Naive thymus-derived CD4-positive, alpha-beta T cell (primary cell): ENCODE results near the gene MAML2. TPM values are rescaled to one million over a fixed set of nuclear protein-coding genes. Genes with fewer than 3 reads are reported as not detected.
A peak's percentile ranks its signal among the peaks of the same experiment; 100 is the strongest.

ENCODE experiments used
- ATAC-seq: fragments of 150-1000 bp; cut with Tn5 transposase; 2 replicates; pipeline ENCODE4 v1.10.0; 2021; ENCODE audit warnings: mild to moderate bottlenecking, moderate library complexity
- CTCF ChIA-PET: fragments of 350-600 bp; sonication (Branson Sonifier 250); formaldehyde crosslinking; loops from one replicate; lab custom pipeline; 2021; ENCODE audit warnings: antibody characterized with exemption; lab: Charles Lee
- POLR2A ChIA-PET: fragments of 350-600 bp; sonication (Branson Sonifier 250); formaldehyde crosslinking; loops from one replicate; lab custom pipeline; 2021; ENCODE audit warnings: antibody characterized with exemption, inconsistent platforms; lab: Charles Lee
- DNase-seq, 9 donors: peaks; one replicate each; pipeline versions ENCODE4 v3.0.0 to v3.0.0-alpha.2; 2020 to 2022; ENCODE audit warnings: mixed read lengths in 1 of 9
- H3K27ac ChIP-seq: one replicate; pipeline ENCODE4 v1.7.0; 2013; ENCODE audit warnings: mild to moderate bottlenecking, low read depth, low read length, moderate library complexity
- H3K27me3 ChIP-seq, 2 donors: one replicate each; pipeline ENCODE4 v1.7.0; 2013; ENCODE audit warnings: low read length in 2 of 2, mild to moderate bottlenecking in 2 of 2, moderate library complexity in 2 of 2; ENCODE audit not compliant: control insufficient read depth in 2 of 2, insufficient read depth in 2 of 2
- H3K36me3 ChIP-seq, 3 experiments: 1 replicate in 2 of 3; 2 replicates in 1 of 3; pipeline ENCODE4 v1.7.0; 2013; ENCODE audit warnings: low read length in 3 of 3, mild to moderate bottlenecking in 3 of 3, moderate library complexity in 1 of 3; ENCODE audit not compliant: insufficient read depth in 3 of 3, control insufficient read depth in 2 of 3
- H3K4me1 ChIP-seq, 2 donors: one replicate each; pipeline ENCODE4 v1.7.0; 2013; ENCODE audit warnings: low read length in 2 of 2, mild to moderate bottlenecking in 2 of 2, moderate library complexity in 1 of 2; ENCODE audit not compliant: control insufficient read depth in 2 of 2, insufficient read depth in 2 of 2
- H3K4me3 ChIP-seq: 2 replicates; pipeline ENCODE4 v1.7.0; 2013; ENCODE audit warnings: mild to moderate bottlenecking, low read length
- H3K9me3 ChIP-seq, 3 experiments: 1 replicate in 2 of 3; 2 replicates in 1 of 3; pipeline ENCODE4 v1.7.0; 2013; ENCODE audit warnings: low read length in 3 of 3; ENCODE audit not compliant: control insufficient read depth in 2 of 3
- H3K27ac Mint-ChIP-seq, 9 donors: one replicate each; pipeline ENCODE4 v1.8.0; 2020 to 2022; ENCODE audit warnings: mixed read lengths in 9 of 9, mild to moderate bottlenecking in 8 of 9, moderate library complexity in 5 of 9, inconsistent platforms in 2 of 9
- H3K27me3 Mint-ChIP-seq, 5 donors: one replicate each; pipeline ENCODE4 v1.8.0; 2021 to 2022; ENCODE audit warnings: mixed read lengths in 5 of 5, mild to moderate bottlenecking in 1 of 5
- H3K36me3 Mint-ChIP-seq, 5 donors: one replicate each; pipeline ENCODE4 v1.8.0; 2020 to 2022; ENCODE audit warnings: mixed read lengths in 5 of 5, mild to moderate bottlenecking in 3 of 5, inconsistent platforms in 1 of 5
- H3K4me1 Mint-ChIP-seq, 7 donors: one replicate each; pipeline ENCODE4 v1.8.0; 2020 to 2022; ENCODE audit warnings: mixed read lengths in 7 of 7, mild to moderate bottlenecking in 3 of 7, inconsistent platforms in 1 of 7
- H3K4me3 Mint-ChIP-seq, 10 donors: one replicate each; pipeline ENCODE4 v1.8.0; 2020 to 2022; ENCODE audit warnings: mild to moderate bottlenecking in 10 of 10, mixed read lengths in 10 of 10, moderate library complexity in 6 of 10, inconsistent platforms in 2 of 10
- H3K9me3 Mint-ChIP-seq, 11 donors: one replicate each; pipeline ENCODE4 v1.8.0; 2020 to 2022; ENCODE audit warnings: mixed read lengths in 11 of 11, mild to moderate bottlenecking in 4 of 11, inconsistent platforms in 1 of 11, moderate library complexity in 1 of 11
- intact Hi-C, 2 donors: fragments of 100-400 bp; cut with micrococcal nuclease; formaldehyde crosslinking; loops; one replicate each; pipeline ENCODE4 v1.15.1; 2023
- polyA plus RNA-seq, 2 donors: library from polyadenylated mRNA; unstranded; fragments of 300-500 nt; fragmentation: Illumina TruSeq; gene quantifications; one replicate each; pipeline ENCODE4 v1.2.3, GENCODE V29; 2021
- total RNA-seq, 6 experiments: library from RNA in 5 of 6; stranded (reverse) in 5 of 6; gene quantifications; 1 replicate in 5 of 6; 2 replicates in 1 of 6; pipeline ENCODE4 v1.2.3 and lab custom pipeline; 2021 to 2026

Gene MAML2
- total and polyA plus RNA-seq, 7 experiments from 2014 or later: 12.6 to 81.3 (median 52.5) TPM

GRCh38 chr11:96295369-96295768 lies 47.6 kb downstream of the MAML2 start:
- Mint-ChIP-seq H3K4me3 (peak overlapping the region in 6 of 10 donors; percentile 4 to 75 (median 52)), H3K36me3 (peaks cover 9 to 47% (median 24%) of the 10 kb centered on the region in 5 donors), H3K27me3 (no peaks in the 10 kb centered on the region), H3K4me1 (peaks cover 58 to 94% (median 87%) of the 10 kb centered on the region in 7 donors), H3K27ac (peak overlapping the region in 7 of 9 donors; percentile 21 to 93 (median 48)), H3K9me3 (no peaks in the 10 kb centered on the region)
- Histone ChIP-seq H3K4me1 (peaks cover 8 to 42% of the 10 kb centered on the region in 2 donors), H3K9me3 (no peaks in the 10 kb centered on the region), H3K4me3 (no peak overlapping the region), H3K36me3 (peaks cover 0 to 6% (median 0%) of the 10 kb centered on the region in 3 experiments), H3K27me3 (no peaks in the 10 kb centered on the region), H3K27ac (no peak overlapping the region)
- CTCF ChIA-PET: interaction anchor here (0.6 to 1.2 kb wide), 2 partner anchors 19 to 48 kb away, joined by 3 to 5 read pairs; partner anchors contain the start of gene MAML2
- DNase-seq: no peak
- POLR2A ChIA-PET: interaction anchor here (0.6 to 1.0 kb wide), 3 partner anchors 9 to 13 kb away, joined by 3 read pairs; no protein-coding TSS in a partner anchor
- intact Hi-C loops: no loop called here
- no peak for ATAC-seq

- intact Hi-C loops: loop anchor here in 1 of 2 donors (1.0 kb wide), 1 partner anchor 10 kb away; no protein-coding TSS in a partner anchor
Observed at GRCh38 chr11:96294289-96294688, 48.7 kb downstream of the MAML2 start.

GRCh38 chr11:96293598-96294021 lies 49.4 kb downstream of the MAML2 start:
- intact Hi-C loops: loop anchor here in 1 of 2 donors (1.0 to 2.0 kb wide), 3 partner anchors 9 to 15 kb away; no protein-coding TSS in a partner anchor
- H3K27me3 ChIP-seq: no peaks in the 10 kb centered on the region
- peaks cover 5 to 35% (median 14%) of the 10 kb centered on the region in 5 donors for H3K36me3 Mint-ChIP-seq
- peak overlapping the region in 8 of 9 donors; percentile 16 to 93 (median 43) for H3K27ac Mint-ChIP-seq
- H3K4me1 Mint-ChIP-seq: peaks cover 50 to 96% (median 89%) of the 10 kb centered on the region in 7 donors
- peaks cover 8 to 39% of the 10 kb centered on the region in 2 donors for H3K4me1 ChIP-seq
- ChIA-PET POLR2A (interaction anchor here (1.3 to 1.4 kb wide), 3 partner anchors 42 to 50 kb away, joined by 3 read pairs; no protein-coding TSS in a partner anchor), CTCF (no interaction called here)
- peak overlapping the region in 9 of 10 donors; percentile 45 to 87 (median 65) for H3K4me3 Mint-ChIP-seq
- H3K27ac ChIP-seq: no peak overlapping the region
- peak; percentile 66 for ATAC-seq
- no peaks in the 10 kb centered on the region for H3K27me3 Mint-ChIP-seq
- H3K36me3 ChIP-seq: peaks cover 0 to 6% (median 0%) of the 10 kb centered on the region in 3 experiments
- peak in 1 of 9 donors; percentile 4 for DNase-seq
- no peaks in the 10 kb centered on the region for H3K9me3 ChIP-seq
- no peaks in the 10 kb centered on the region for H3K9me3 Mint-ChIP-seq
- no peak overlapping the region for H3K4me3 ChIP-seq

More at GRCh38 chr11:96294289-96294688, 48.7 kb downstream of the MAML2 start:
- Mint-ChIP-seq H3K27me3 (no peaks in the 10 kb centered on the region), H3K36me3 (peaks cover 5 to 38% (median 17%) of the 10 kb centered on the region in 5 donors), H3K4me1 (peaks cover 53 to 94% (median 87%) of the 10 kb centered on the region in 7 donors), H3K9me3 (no peaks in the 10 kb centered on the region), H3K27ac (peak overlapping the region in 7 of 9 donors; percentile 26 to 93 (median 67)), H3K4me3 (peak overlapping the region in 9 of 10 donors; percentile 24 to 87 (median 60))
- no peak for DNase-seq
- H3K4me1 ChIP-seq: peaks cover 8 to 41% of the 10 kb centered on the region in 2 donors
- POLR2A ChIA-PET: interaction anchor here (0.7 to 1.3 kb wide), 6 partner anchors 26 to 106 kb away, joined by 3 to 5 read pairs (median 3); no protein-coding TSS in a partner anchor
- no peak overlapping the region for H3K27ac ChIP-seq
- H3K36me3 ChIP-seq: peaks cover 0 to 6% (median 0%) of the 10 kb centered on the region in 3 experiments
- no peak for ATAC-seq
- no peaks in the 10 kb centered on the region for H3K27me3 ChIP-seq
- CTCF ChIA-PET: no interaction called here
- no peak overlapping the region for H3K4me3 ChIP-seq
- no peaks in the 10 kb centered on the region for H3K9me3 ChIP-seq

GRCh38 chr11:96293109-96293508 lies 49.9 kb downstream of the MAML2 start:
- H3K4me1 ChIP-seq: peaks cover 8 to 43% of the 10 kb centered on the region in 2 donors
- no peaks in the 10 kb centered on the region for H3K9me3 Mint-ChIP-seq
- intact Hi-C loops: loop anchor here in 1 of 2 donors (1.0 to 2.0 kb wide), 2 partner anchors 10 to 14 kb away; no protein-coding TSS in a partner anchor
- H3K27me3 ChIP-seq: no peaks in the 10 kb centered on the region
- H3K4me1 Mint-ChIP-seq: peaks cover 47 to 96% (median 88%) of the 10 kb centered on the region in 7 donors
- H3K36me3 Mint-ChIP-seq: peaks cover 5 to 33% (median 15%) of the 10 kb centered on the region in 5 donors
- no peak overlapping the region for H3K27ac ChIP-seq
- peaks cover 0 to 3% (median 0%) of the 10 kb centered on the region in 3 experiments for H3K36me3 ChIP-seq
- peak overlapping the region in 7 of 9 donors; percentile 16 to 93 (median 38) for H3K27ac Mint-ChIP-seq
- DNase-seq: no peak
- POLR2A ChIA-PET: interaction anchor here (1.4 kb wide), 2 partner anchors 13 to 42 kb away, joined by 3 read pairs; no protein-coding TSS in a partner anchor
- CTCF ChIA-PET: no interaction called here
- no peaks in the 10 kb centered on the region for H3K9me3 ChIP-seq
- peak overlapping the region in 7 of 10 donors; percentile 59 to 87 (median 67) for H3K4me3 Mint-ChIP-seq
- no peaks in the 10 kb centered on the region for H3K27me3 Mint-ChIP-seq
- no peak for ATAC-seq
- no peak overlapping the region for H3K4me3 ChIP-seq

- no peaks in the 10 kb centered on the region for H3K27me3 ChIP-seq
- H3K4me1 ChIP-seq: peaks cover 8 to 48% of the 10 kb centered on the region in 2 donors
- Mint-ChIP-seq H3K4me1 (peaks cover 50 to 96% (median 88%) of the 10 kb centered on the region in 7 donors), H3K27me3 (no peaks in the 10 kb centered on the region), H3K4me3 (peak overlapping the region in 4 of 10 donors; percentile 51 to 67 (median 62)), H3K9me3 (no peaks in the 10 kb centered on the region), H3K36me3 (peaks cover 6 to 33% (median 17%) of the 10 kb centered on the region in 5 donors), H3K27ac (peak overlapping the region in 6 of 9 donors; percentile 16 to 93 (median 21))
- DNase-seq: no peak
- CTCF ChIA-PET: interaction anchor here (0.6 kb wide), 1 partner anchor 38 kb away, joined by 3 read pairs; no protein-coding TSS in a partner anchor
- no peaks in the 10 kb centered on the region for H3K36me3 ChIP-seq
- ATAC-seq: no peak
- POLR2A ChIA-PET: interaction anchor here (0.6 to 1.4 kb wide), 3 partner anchors 14 to 43 kb away, joined by 3 read pairs; no protein-coding TSS in a partner anchor
- H3K9me3 ChIP-seq: no peaks in the 10 kb centered on the region
- H3K27ac ChIP-seq: no peak overlapping the region
- H3K4me3 ChIP-seq: no peak overlapping the region
- intact Hi-C loops: loop anchor here in 1 of 2 donors (1.0 to 2.0 kb wide), 2 partner anchors 11 to 14 kb away; no protein-coding TSS in a partner anchor
Observed at GRCh38 chr11:96292291-96293010, 50.5 kb downstream of the MAML2 start.

GRCh38 chr11:96290631-96291030 lies 52.4 kb downstream of the MAML2 start:
- ATAC-seq: no peak
- Mint-ChIP-seq H3K9me3 (peaks cover 0 to 5% (median 0%) of the 10 kb centered on the region in 11 donors), H3K27ac (peak overlapping the region in 3 of 9 donors; percentile 19 to 67 (median 55)), H3K27me3 (no peaks in the 10 kb centered on the region), H3K4me1 (peaks cover 47 to 95% (median 89%) of the 10 kb centered on the region in 7 donors), H3K4me3 (peak overlapping the region in 4 of 10 donors; percentile 6 to 52 (median 31)), H3K36me3 (peaks cover 14 to 39% (median 23%) of the 10 kb centered on the region in 5 donors)
- H3K27ac ChIP-seq: no peak overlapping the region
- H3K9me3 ChIP-seq: no peaks in the 10 kb centered on the region
- H3K4me3 ChIP-seq: no peak overlapping the region
- H3K27me3 ChIP-seq: no peaks in the 10 kb centered on the region
- intact Hi-C loops: no loop called here
- H3K4me1 ChIP-seq: peaks cover 8 to 48% of the 10 kb centered on the region in 2 donors
- no peak for DNase-seq
- H3K36me3 ChIP-seq: no peaks in the 10 kb centered on the region
- CTCF ChIA-PET: no interaction called here
- POLR2A ChIA-PET: no interaction called here
